Natural killer cell (primary cell): ENCODE measurements around the gene PRDM16. TPM values are rescaled to one million over a fixed set of nuclear protein-coding genes. Genes with fewer than 3 reads are reported as not detected.

Experiments used
- ATAC-seq, 3 donors: fragments of 150-1000 bp in 2 of 3; fragments of 200-7000 bp in 1 of 3; cut with Tn5 transposase; 1 replicate in 1 of 3; 2 replicates in 2 of 3; pipeline ENCODE4 v1.10.0; 2021; ENCODE audit warnings: mild to moderate bottlenecking in 2 of 3, moderate library complexity in 2 of 3
- DNase-seq, 2 donors: peaks; one replicate each; pipeline versions ENCODE4 v3.0.0 to v3.0.0-alpha.2; 2013 to 2021; ENCODE audit warnings: mixed read lengths in 1 of 2
- H3K27ac ChIP-seq: one replicate; pipeline ENCODE4 v1.5.1; 2013; ENCODE audit warnings: mild to moderate bottlenecking, low read length
- H3K27me3 ChIP-seq: one replicate; pipeline ENCODE4 v1.6.1; 2013; ENCODE audit warnings: low read length; ENCODE audit not compliant: control insufficient read depth, insufficient read depth
- H3K36me3 ChIP-seq: one replicate; pipeline ENCODE4 v1.6.1; 2013; ENCODE audit warnings: low read length; ENCODE audit not compliant: control insufficient read depth, insufficient read depth
- H3K4me1 ChIP-seq: one replicate; pipeline ENCODE4 v1.6.1; 2013; ENCODE audit warnings: low read length; ENCODE audit not compliant: control insufficient read depth, insufficient read depth
- H3K4me3 ChIP-seq: one replicate; pipeline ENCODE4 v1.5.1; 2013; ENCODE audit warnings: low read length
- H3K9me3 ChIP-seq: one replicate; pipeline ENCODE4 v1.6.1; 2013; ENCODE audit warnings: low read length; ENCODE audit not compliant: control insufficient read depth, insufficient read depth
- H3K27ac Mint-ChIP-seq, 2 donors: one replicate each; pipeline ENCODE4 v1.8.0; 2022; ENCODE audit warnings: mild to moderate bottlenecking in 2 of 2, mixed read lengths in 2 of 2, moderate library complexity in 1 of 2
- H3K27me3 Mint-ChIP-seq, 2 donors: one replicate each; pipeline ENCODE4 v1.8.0; 2022; ENCODE audit warnings: low read depth in 2 of 2, mixed read lengths in 2 of 2
- H3K36me3 Mint-ChIP-seq: one replicate; pipeline ENCODE4 v1.8.0; 2022; ENCODE audit warnings: mixed read lengths
- H3K4me1 Mint-ChIP-seq, 2 donors: one replicate each; pipeline ENCODE4 v1.8.0; 2022; ENCODE audit warnings: mixed read lengths in 2 of 2
- H3K4me3 Mint-ChIP-seq: one replicate; pipeline ENCODE4 v1.8.0; 2022; ENCODE audit warnings: mild to moderate bottlenecking, moderate library complexity, mixed read lengths
- H3K9me3 Mint-ChIP-seq, 2 donors: one replicate each; pipeline ENCODE4 v1.8.0; 2022; ENCODE audit warnings: mixed read lengths in 2 of 2
- WGBS: methylation state at CpG from one replicate; pipeline ENCODE4 v1.1.7; 2013; ENCODE audit warnings: missing lambda C conversion rate; ENCODE audit not compliant: insufficient coverage; 5-methylcytosine and 5-hydroxymethylcytosine counted together
- intact Hi-C: fragments of 100-400 bp; cut with micrococcal nuclease; formaldehyde crosslinking; loops from one replicate; pipeline ENCODE4 v1.14.2; 2022
- total RNA-seq, 4 donors: library from RNA; stranded (reverse); fragments of 120-200 nt in 1 of 4; gene quantifications; one replicate each; pipeline versions ENCODE4 v1.2.3 to v1.2.4, GENCODE V29; 2013 to 2022
- TF ChIP-seq, protein P1 (sequence below): fragments of 200-600 bp; IDR thresholded peaks from one replicate; pipeline ENCODE4 v1.8.0; 2022; ENCODE audit warnings: antibody characterized with exemption

PRDM16 gene
- total RNA-seq, 3 donors from 2014 or later (not counting 1 experiment from before 2014, with no cell fraction given): 0.25 to 0.64 TPM; not detected in 1

- H3K27ac Mint-ChIP-seq: no peak overlapping the region
- 80% methylated on average over 27 of the region's 27 CpGs for WGBS
- intact Hi-C loops: no loop called here
- Histone ChIP-seq H3K4me3 (no peak overlapping the region), H3K27ac (no peak overlapping the region), H3K36me3 (no peaks in the 10 kb centered on the region), H3K27me3 (no peaks in the 10 kb centered on the region), H3K9me3 (no peaks in the 10 kb centered on the region), H3K4me1 (no peaks in the 10 kb centered on the region)
- H3K4me3 Mint-ChIP-seq: no peak overlapping the region
- H3K4me1 Mint-ChIP-seq: no peaks in the 10 kb centered on the region
- ATAC-seq (no peak), DNase-seq (no peak)
- H3K9me3 Mint-ChIP-seq: no peaks in the 10 kb centered on the region
- H3K27me3 Mint-ChIP-seq: peaks cover 5 to 7% of the 10 kb centered on the region in 2 donors
- TF ChIP-seq, protein P1, sequence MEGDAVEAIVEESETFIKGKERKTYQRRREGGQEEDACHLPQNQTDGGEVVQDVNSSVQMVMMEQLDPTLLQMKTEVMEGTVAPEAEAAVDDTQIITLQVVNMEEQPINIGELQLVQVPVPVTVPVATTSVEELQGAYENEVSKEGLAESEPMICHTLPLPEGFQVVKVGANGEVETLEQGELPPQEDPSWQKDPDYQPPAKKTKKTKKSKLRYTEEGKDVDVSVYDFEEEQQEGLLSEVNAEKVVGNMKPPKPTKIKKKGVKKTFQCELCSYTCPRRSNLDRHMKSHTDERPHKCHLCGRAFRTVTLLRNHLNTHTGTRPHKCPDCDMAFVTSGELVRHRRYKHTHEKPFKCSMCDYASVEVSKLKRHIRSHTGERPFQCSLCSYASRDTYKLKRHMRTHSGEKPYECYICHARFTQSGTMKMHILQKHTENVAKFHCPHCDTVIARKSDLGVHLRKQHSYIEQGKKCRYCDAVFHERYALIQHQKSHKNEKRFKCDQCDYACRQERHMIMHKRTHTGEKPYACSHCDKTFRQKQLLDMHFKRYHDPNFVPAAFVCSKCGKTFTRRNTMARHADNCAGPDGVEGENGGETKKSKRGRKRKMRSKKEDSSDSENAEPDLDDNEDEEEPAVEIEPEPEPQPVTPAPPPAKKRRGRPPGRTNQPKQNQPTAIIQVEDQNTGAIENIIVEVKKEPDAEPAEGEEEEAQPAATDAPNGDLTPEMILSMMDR: no peak
- H3K36me3 Mint-ChIP-seq: no peaks in the 10 kb centered on the region
Measured at GRCh38 chr1:3439346-3440299, 370.6 kb downstream of the PRDM16 start.

DNA sequence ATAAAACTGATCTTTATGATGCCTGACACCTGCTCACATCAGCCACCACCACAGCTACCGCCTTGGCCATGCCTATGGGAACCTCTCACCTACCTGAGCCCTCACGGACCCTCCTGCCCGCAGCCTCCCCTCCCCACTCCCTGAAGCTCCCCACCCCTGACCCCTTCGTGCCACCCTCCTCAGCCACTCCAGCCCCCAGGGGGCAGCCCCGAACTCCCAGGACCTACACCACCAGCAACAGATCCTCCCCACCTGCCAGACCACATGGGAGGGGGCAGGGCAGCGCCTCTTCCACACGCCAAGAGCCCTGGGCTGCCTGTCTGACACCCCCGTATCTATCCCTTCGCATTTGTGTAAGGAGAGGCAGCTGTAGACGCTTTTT is 371.3 kb downstream of the PRDM16 start:
- no peaks in the 10 kb centered on the region for H3K36me3 Mint-ChIP-seq
- ATAC-seq: no peak
- Histone ChIP-seq H3K4me1 (no peaks in the 10 kb centered on the region), H3K27ac (no peak overlapping the region), H3K36me3 (no peaks in the 10 kb centered on the region), H3K4me3 (no peak overlapping the region), H3K9me3 (no peaks in the 10 kb centered on the region), H3K27me3 (no peaks in the 10 kb centered on the region)
- no peak overlapping the region for H3K27ac Mint-ChIP-seq
- 51% methylated on average over 10 of the region's 10 CpGs for WGBS
- H3K4me3 Mint-ChIP-seq: no peak overlapping the region
- H3K27me3 Mint-ChIP-seq: peaks cover 5 to 7% of the 10 kb centered on the region in 2 donors
- intact Hi-C loops: no loop called here
- H3K9me3 Mint-ChIP-seq: no peaks in the 10 kb centered on the region
- TF ChIP-seq, protein P1: no peak
- no peak for DNase-seq
- H3K4me1 Mint-ChIP-seq: no peaks in the 10 kb centered on the region

- no peak overlapping the region for H3K27ac Mint-ChIP-seq
- no peaks in the 10 kb centered on the region for H3K4me1 Mint-ChIP-seq
- H3K9me3 ChIP-seq: no peaks in the 10 kb centered on the region
- H3K9me3 Mint-ChIP-seq: no peaks in the 10 kb centered on the region
- TF ChIP-seq, protein P1: no peak
- H3K4me3 ChIP-seq: no peak overlapping the region
- peaks cover 5 to 7% of the 10 kb centered on the region in 2 donors for H3K27me3 Mint-ChIP-seq
- no peak overlapping the region for H3K4me3 Mint-ChIP-seq
- no peaks in the 10 kb centered on the region for H3K36me3 Mint-ChIP-seq
- WGBS: 84% methylated on average over 20 of the region's 20 CpGs
- no peak for DNase-seq
- no peaks in the 10 kb centered on the region for H3K4me1 ChIP-seq
- H3K27ac ChIP-seq: no peak overlapping the region
- H3K27me3 ChIP-seq: no peaks in the 10 kb centered on the region
- ATAC-seq: no peak
- intact Hi-C loops: no loop called here
- H3K36me3 ChIP-seq: no peaks in the 10 kb centered on the region
Measured at GRCh38 chr1:3440711-3441409, 371.9 kb downstream of the PRDM16 start.
